Stimulated activated CD8-positive, alpha-beta memory T cell treated with anti-CD3 and anti-CD28 coated beads, Interleukin-15, amount 100 ng/mL, for 48 hours (primary cell): Measurements from ENCODE around the gene RASA3.
"Not testable (repeated sequence)": the region's sequence is repeated elsewhere in the genome, so short reads cannot be mapped to it uniquely, and the experiment has no call there.

Source experiments
- DNase-seq, 2 donors: peaks; one replicate each; pipeline ENCODE4 v3.0.0-alpha.2; 2020; ENCODE audit warnings: low read depth in 2 of 2

RASA3 gene

GRCh38 chr13:114114006-114114640 is 18.3 kb downstream of the RASA3 start:
- no peak for DNase-seq

- not testable (repeated sequence) for DNase-seq
These were observed 19.0 kb downstream of the RASA3 start for GRCh38 chr13:114113395-114113794.

- DNase-seq = no peak
These were observed 19.5 kb downstream of the RASA3 start for GRCh38 chr13:114112826-114113322.

GRCh38 chr13:114112231-114112825 is 20.1 kb downstream of the RASA3 start:
- DNase-seq = no peak

GRCh38 chr13:114111577-114111976 is 20.8 kb downstream of the RASA3 start:
- DNase-seq = no peak

GRCh38 chr13:114110830-114111189 is 21.6 kb downstream of the RASA3 start:
- DNase-seq = not testable (repeated sequence)

- no peak for DNase-seq
These were observed 22.2 kb downstream of the RASA3 start for GRCh38 chr13:114110091-114110829.

GRCh38 chr13:114109641-114110041 is 22.8 kb downstream of the RASA3 start:
- no peak for DNase-seq

GRCh38 chr13:114108894-114109293 is 23.5 kb downstream of the RASA3 start:
- no peak for DNase-seq

GRCh38 chr13:114108141-114108761 is 24.2 kb downstream of the RASA3 start:
- DNase-seq = no peak

- DNase-seq = no peak
These were observed 24.7 kb downstream of the RASA3 start for GRCh38 chr13:114107686-114108081.

GRCh38 chr13:114106991-114107685 is 25.3 kb downstream of the RASA3 start:
- DNase-seq = no peak

GRCh38 chr13:114106526-114106925 is 25.9 kb downstream of the RASA3 start:
- DNase-seq = no peak

- DNase-seq = no peak
These were observed 26.8 kb downstream of the RASA3 start for GRCh38 chr13:114105521-114106225.

- no peak for DNase-seq
These were observed 27.5 kb downstream of the RASA3 start for GRCh38 chr13:114104655-114105520.

GRCh38 chr13:114103801-114104654 is 28.4 kb downstream of the RASA3 start:
- DNase-seq = no peak

GRCh38 chr13:114103289-114103621 is 29.2 kb downstream of the RASA3 start:
- not testable (repeated sequence) for DNase-seq

GRCh38 chr13:114102521-114103288 is 29.7 kb downstream of the RASA3 start:
- no peak for DNase-seq

- no peak for DNase-seq
These were observed 30.3 kb downstream of the RASA3 start for GRCh38 chr13:114102131-114102520.
